ENCODE measurements around the gene SLC39A11.

- TF ChIP-seq CTCF (conservative IDR thresholded peaks at IDR 0.05; ENCODE audit: low read length) (no peak), EZH2phosphoT487 (IDR thresholded peaks at IDR 0.05; ENCODE audit: borderline replicate concordance, low read depth, low read length) (no peak)
These were observed 381.7 kb downstream of the SLC39A11 start for GRCh38 chr17:72710834-72711233.

Data from OCI-LY7 (cell line).